ENCODE results near the gene DNTT.
"Not testable (repeated sequence)": the region's sequence is repeated elsewhere in the genome, so short reads cannot be mapped to it uniquely, and the experiment has no call there.

Gene DNTT

GRCh38 chr10:96276426-96276825 lies 27.8 kb upstream of the DNTT start:
- DNase-seq (ENCODE audit: low read depth, low spot score), result no peak

- DNase-seq (ENCODE audit: low read depth, low spot score), result no peak
These were observed 27.4 kb upstream of the DNTT start for GRCh38 chr10:96276831-96277230.

GRCh38 chr10:96279191-96279641 lies 25.0 kb upstream of the DNTT start:
- no peak for DNase-seq (ENCODE audit: low read depth, low spot score)

- DNase-seq (ENCODE audit: low read depth, low spot score), result no peak
These were observed 23.4 kb upstream of the DNTT start for GRCh38 chr10:96280859-96281258.

GRCh38 chr10:96281444-96282029 lies 22.7 kb upstream of the DNTT start:
- DNase-seq (ENCODE audit: low read depth, low spot score), result no peak

- DNase-seq (ENCODE audit: low read depth, low spot score), result no peak
These were observed 20.9 kb upstream of the DNTT start for GRCh38 chr10:96283351-96283750.

- DNase-seq (ENCODE audit: low read depth, low spot score), result no peak
These were observed 20.5 kb upstream of the DNTT start for GRCh38 chr10:96283756-96284155.

DNA sequence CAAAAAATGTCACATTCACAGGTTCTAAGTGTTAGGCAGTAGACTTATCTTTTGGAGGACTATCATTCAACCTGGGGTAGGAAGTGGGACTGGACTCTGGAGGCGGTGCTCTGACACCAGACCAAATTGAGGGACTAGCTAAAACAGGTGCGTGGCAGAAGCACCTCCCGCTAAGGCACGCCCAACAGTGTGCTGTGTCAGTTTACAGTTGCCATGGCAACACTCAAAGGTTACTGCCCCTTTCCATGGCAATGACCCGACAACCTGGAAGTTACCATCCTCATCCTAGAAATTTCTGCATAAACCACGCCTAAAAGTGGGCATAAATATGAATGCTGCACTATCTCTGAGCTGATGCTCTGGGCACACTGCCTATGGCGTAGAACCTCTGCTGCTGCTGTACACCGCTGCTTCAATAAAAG lies 18.9 kb upstream of the DNTT start:
- no peak for DNase-seq (ENCODE audit: low read depth, low spot score)

DNA sequence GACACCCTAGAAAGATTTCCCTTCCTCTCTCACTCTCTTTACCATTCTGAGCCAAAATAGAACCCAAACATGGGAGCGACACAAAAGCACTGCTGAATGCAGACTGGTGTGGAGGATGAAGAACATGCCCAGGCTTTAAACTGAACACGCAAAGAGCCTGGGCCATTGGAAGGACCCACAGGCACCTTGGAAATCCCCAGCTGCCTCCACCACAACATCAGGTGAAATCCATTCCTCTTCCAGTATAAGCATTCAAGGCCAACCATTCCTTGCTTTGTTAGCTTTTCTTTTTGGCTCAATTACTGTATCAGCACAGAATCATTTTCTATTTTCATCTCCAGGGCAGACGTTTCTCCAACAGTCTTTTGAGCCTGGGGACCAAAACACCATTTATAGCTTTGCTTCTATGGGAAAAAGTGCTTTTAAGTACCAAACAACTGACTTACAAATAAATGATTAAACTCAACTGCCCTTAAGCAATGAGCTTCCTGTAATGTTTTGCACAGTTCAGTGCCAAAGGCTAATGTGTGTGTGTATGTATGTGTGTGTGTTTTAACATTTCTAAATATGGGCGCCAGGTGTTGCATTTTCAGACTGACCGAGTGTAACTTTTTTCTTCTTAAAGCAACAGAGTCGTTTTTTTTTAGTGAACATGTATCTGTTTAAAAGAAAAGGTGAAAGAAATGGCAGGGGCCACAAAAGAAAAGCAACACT lies 16.7 kb upstream of the DNTT start:
- DNase-seq (ENCODE audit: low read depth, low spot score), result no peak

- no peak for DNase-seq (ENCODE audit: low read depth, low spot score)
These were observed 16.0 kb upstream of the DNTT start for GRCh38 chr10:96288151-96288621.

DNA sequence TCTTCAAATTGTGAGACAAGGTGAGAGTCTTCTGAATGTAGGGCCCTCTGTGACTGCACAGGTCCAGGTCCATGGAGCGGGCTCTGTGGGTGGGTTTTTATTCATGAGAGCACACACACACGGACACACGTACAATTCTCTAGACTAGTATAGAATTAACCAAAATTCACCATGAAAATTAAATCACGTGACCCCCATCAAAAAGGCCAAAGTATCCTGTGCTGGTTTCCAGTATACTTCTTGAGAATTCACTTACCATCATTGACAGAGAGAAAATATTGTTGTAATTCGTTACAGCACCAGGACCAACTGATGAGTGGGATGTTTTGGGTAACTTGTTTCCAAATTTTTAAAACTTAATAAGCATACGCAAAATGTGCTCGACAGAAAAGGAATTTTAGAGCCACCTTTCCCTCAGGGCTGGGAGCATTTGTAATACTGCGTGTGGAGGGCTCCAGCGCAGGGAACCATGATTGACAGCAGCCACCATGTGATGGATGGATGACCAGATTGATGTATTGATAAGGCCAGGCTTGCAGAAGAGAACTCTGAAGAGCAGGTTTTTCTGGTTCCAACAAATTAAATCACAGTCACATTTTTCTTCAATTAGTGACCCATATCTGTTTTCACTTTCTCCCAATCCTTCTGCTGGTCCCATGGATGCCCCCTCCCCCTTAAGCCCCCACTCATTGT lies 14.9 kb upstream of the DNTT start:
- DNase-seq (ENCODE audit: low read depth, low spot score), result no peak

- no peak for DNase-seq (ENCODE audit: low read depth, low spot score)
These were observed 13.7 kb upstream of the DNTT start for GRCh38 chr10:96290368-96291133.

DNA sequence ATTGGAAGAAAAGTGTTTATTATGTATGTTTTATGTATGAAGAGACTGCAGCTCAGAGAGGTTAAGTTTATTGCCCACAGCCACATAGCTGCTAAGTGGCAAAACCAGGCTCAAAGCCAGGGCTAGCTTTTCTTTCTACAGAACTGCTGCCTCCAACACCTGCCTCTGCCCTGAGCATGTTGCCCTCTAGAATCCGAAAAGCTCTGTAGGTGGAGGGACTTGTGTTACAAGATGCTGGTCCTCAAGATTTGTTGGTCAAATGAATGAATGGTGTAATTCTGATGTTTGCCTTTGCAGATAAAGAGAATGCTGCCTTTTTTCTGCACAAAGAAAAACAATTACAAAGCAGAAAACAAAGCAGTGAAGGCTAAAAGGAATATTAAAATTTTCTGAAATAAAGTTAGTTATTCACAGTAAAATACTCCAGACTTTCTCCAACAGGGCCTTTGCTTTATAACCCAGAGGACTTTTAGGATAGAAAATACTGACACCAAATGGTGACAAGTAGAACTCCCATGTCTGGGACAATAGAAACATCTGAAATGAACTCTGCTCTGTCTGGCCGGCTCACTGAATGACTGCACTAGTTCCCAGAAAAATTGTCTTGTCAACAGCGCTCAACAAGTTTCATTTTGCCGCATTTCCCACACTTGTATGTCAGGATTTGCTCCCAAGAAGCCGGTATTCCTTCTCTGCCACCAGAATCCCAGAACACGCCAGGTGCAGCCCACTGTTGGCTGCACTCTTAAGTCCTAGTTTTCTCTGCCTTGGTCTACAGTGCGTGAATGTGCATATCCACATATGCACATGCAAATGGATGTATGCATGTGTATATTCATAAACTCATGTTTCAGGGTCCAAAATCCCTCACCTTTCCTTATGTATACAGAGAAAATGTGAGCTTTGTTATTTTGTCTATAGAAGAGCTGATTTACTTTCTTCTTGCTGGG lies 11.0 kb upstream of the DNTT start:
- DNase-seq (ENCODE audit: low read depth, low spot score), result no peak

- DNase-seq (ENCODE audit: low read depth, low spot score), result no peak
These were observed 8.8 kb upstream of the DNTT start for GRCh38 chr10:96295475-96295874.

DNA sequence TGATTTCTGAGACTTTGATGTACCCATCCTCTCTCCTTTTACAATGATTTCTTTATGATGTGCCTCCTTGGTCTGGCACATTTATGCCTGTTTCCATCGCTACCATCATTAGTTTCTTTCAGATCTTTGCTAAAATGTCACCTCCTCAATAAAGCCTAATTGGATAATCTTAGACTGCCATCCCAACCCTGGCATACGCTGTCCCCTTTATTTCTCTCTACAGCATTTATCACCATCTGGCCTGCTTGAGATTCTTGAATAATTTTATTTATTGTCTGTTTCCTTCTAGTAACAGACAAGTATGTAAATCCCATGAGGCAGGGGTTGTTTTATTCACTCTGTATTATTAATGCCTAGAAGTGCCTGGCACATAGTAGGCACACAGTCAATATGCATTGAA lies 6.7 kb upstream of the DNTT start:
- DNase-seq (ENCODE audit: low read depth, low spot score), result no peak

GRCh38 chr10:96298362-96298761 lies 5.9 kb upstream of the DNTT start:
- DNase-seq (ENCODE audit: low read depth, low spot score), result no peak

GRCh38 chr10:96299383-96299782 lies 4.9 kb upstream of the DNTT start:
- no peak for DNase-seq (ENCODE audit: low read depth, low spot score)

DNA sequence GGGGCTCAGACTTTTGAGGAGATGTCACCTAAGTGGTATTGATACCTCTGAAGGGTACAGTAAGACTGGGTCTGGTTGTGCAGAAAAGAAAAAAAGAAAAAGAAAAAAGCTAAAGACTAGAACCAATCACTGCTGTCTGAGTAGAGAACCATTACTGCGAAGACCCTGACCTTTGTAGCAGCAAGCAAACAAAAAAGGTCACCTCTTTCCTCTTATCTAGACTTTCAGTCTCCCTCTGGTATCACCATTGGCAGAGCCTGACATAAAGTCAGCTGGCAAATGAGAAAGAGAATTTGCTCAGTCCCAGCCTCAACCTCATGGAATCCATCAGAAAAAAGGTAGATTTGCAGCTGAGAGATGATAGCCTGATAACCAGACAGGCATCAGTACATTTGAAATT lies 2.6 kb upstream of the DNTT start:
- no peak for DNase-seq (ENCODE audit: low read depth, low spot score)

GRCh38 chr10:96305019-96305418 lies 785 bp downstream of the DNTT start:
- no peak for DNase-seq (ENCODE audit: low read depth, low spot score)

GRCh38 chr10:96306516-96306915 lies 2.3 kb downstream of the DNTT start:
- no peak for DNase-seq (ENCODE audit: low read depth, low spot score)

DNA sequence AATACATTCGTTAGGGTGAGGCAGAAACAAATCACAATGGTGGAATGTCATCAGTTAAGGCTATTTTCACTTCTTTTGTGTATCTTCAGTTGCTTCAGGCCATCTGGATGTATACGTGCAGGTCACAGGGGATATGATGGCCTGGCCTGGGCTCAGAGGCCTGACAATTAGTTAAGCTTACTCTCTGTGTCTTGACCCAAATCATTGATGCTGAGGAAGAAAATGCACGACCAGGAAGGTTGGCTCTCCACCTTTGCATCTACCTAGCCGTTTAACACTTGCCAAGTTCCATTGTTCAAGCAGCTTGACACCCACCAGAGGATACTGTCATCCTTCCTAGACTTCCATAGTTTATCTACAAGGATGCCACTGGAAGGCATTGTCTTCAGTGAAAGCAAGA lies 4.6 kb downstream of the DNTT start:
- DNase-seq (ENCODE audit: low read depth, low spot score), result not testable (repeated sequence)

Data from brain pericyte (primary cell).